ENCODE measurements around the gene FHIT.

DNA sequence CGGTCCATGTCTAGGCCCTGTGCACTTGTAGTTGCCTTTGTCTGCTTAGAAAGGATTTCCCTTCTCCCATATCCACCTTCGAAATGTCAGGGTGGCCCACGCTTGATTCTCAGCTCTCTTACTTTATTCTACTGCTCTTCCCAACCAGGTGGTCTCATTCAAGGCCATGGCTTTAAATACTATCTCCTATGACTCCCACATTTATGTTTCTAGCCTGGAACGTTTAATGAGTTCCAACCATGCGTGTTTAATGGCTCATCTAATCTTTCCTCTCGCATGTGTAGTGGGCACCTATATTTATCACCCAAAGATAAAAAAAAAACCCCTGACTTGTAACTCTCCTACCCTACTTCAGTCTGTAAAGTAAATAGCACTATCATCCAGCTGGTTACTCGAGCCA, 1474.2 kb downstream of the FHIT start:
- no peak for TF ChIP-seq CTCF (conservative IDR thresholded peaks at IDR 0.05)
- TF ChIP-seq EZH2 (IDR thresholded peaks at IDR 0.05; ENCODE audit: low read depth), result no peak

Data from PC-9 (cell line).